A549 treated with Hydrocortisone at 1 μM for 4 hours (cell line): Measurements from ENCODE around the gene LUZP1. TPM values are rescaled to one million over a fixed set of nuclear protein-coding genes. Genes with fewer than 3 reads are reported as not detected.

Experiments used
- total RNA-seq: library from RNA; stranded (reverse); fragments of 200-300 nt; extraction: Qiagen RNA extraction; gene quantifications from 5 replicates; pipeline ENCODE4 v1.2.3, GENCODE V29; 2022

LUZP1 gene
- total RNA-seq, result 17.8 to 29.4 TPM (median 20.6 TPM) in 5 replicates

DNA sequence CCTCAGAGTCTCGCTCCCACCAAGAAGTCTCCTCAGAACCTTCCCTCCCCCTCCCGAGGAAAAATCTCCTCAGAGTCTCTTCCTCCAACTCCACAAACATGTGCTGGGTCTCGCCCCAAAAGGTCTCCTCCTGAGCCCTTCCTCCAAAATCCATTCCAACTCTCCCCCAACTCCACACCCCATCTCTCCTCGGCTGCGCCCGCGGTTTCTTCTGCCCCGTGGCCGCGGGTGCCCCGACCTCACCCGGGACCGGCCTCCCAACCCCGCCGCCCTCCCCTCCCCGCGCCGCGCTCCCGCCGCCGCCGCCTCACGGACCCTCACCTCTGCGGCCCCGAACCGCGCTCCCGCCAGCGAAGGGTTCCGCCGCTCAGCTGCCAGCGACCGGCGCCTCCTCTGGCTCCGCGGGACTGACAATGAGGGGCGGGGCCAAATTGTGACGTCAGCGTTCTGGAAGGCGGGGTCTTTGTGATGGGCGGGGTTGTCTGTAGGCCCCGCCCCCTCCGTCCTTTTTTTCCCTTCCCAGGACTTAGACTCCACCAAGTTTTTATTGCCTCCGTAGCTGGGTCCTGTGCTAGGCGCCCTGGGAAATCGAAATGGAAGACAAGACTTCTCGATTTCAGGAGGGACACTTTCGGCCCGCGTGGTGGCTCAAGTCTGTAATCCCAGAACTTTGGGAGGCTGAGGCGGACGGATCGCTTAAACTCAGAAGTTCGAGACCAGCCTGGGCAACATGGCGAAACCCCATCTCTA, at the start of gene LUZP1:
Gene LUZP1 (minus strand): TSS at position 412 of the 750 bp plus-strand sequence.

DNA sequence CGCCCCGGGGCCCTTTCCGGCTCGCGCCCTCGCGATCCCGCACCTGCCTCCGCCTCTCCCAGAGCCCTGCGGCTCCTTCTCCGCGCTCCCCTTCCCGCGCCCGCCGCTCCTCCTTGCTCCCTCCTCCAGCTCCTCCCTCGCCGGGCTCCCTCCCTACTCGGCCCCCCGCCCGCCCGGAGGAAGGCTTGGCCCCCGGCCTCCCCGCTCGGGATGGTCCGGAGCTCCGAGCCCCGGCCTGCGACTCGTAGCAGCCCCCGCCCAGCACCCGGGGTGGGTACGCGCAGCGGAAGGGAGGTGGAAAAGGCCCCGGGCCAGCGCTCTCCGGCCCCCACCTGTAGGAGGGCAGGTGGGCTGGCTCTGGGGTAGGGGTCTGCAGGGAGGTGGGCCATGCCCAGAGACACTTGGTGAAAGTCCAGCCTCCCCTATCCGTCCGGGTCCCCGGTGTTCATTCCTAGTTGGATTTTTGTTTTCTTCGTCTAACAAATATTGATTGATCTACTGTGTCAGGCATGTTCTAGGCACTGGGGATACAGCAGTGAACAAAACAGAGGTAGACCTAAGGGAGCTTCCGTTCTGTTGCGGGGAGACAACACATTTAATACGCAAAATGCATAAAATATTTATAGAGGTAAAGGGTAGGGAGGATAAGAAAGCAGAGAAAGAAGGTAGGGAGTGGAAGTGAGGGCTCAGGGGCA, 48.9 kb upstream of the LUZP1 start, which contains the start of gene HTR1D:
Gene HTR1D (minus strand): TSS at position 82 of the 695 bp plus-strand sequence. CDS start 23,283 bp downstream, outside the sequence.

Other genes with a start within 250 kb of the LUZP1 start
- gene LACTBL1, start 196.0 kb downstream of the LUZP1 start, total RNA-seq, result not detected in 5 replicates
- not detected in 5 replicates for gene TEX46, start 153.0 kb downstream of the LUZP1 start, total RNA-seq
- gene KDM1A, start 149.4 kb downstream of the LUZP1 start, total RNA-seq, result 88.4 to 112 TPM (median 95.2 TPM) in 5 replicates
- 12.8 to 15.7 TPM (median 14.4 TPM) in 5 replicates for gene HTR1D, start 48.6 kb upstream of the LUZP1 start, total RNA-seq
- 151 to 213 TPM (median 164 TPM) in 5 replicates for gene HNRNPR, start 175.4 kb upstream of the LUZP1 start, total RNA-seq
- gene ZNF436, start 201.0 kb upstream of the LUZP1 start, total RNA-seq, result 4.9 to 6.6 TPM (median 5.4 TPM) in 5 replicates